Uterus (tissue), 2 donors: ENCODE measurements around the gene MET.

ENCODE experiments used
- CTCF ChIP-seq, 4 experiments: fragments of 200-600 bp in 2 of 4; fragments of 450-650 bp in 2 of 4; sonication (generic) in 2 of 4; IDR thresholded peaks; one replicate each; pipeline ENCODE4 v1.5.1; 2016 to 2019; ENCODE audit warnings: antibody characterized with exemption in 4 of 4, mild to moderate bottlenecking in 2 of 4, moderate library complexity in 1 of 4
- POLR2A ChIP-seq, 2 donors: fragments of 450-650 bp; IDR thresholded peaks; one replicate each; pipeline ENCODE4 v1.6.1; 2016; ENCODE audit warnings: antibody characterized with exemption in 2 of 2, mild to moderate bottlenecking in 1 of 2, moderate library complexity in 1 of 2

GRCh38 chr7:116708861-116709260, 36.9 kb downstream of the MET start:
- TF ChIP-seq CTCF (IDR thresholded peaks at IDR 0.05) = no peak
- no peak for TF ChIP-seq POLR2A (IDR thresholded peaks at IDR 0.05)
